ENCODE data around the gene PLEKHH1.
"Not testable (repeated sequence)": the region's sequence is repeated elsewhere in the genome, so short reads cannot be mapped to it uniquely, and the experiment has no call there.

PLEKHH1 gene

DNA sequence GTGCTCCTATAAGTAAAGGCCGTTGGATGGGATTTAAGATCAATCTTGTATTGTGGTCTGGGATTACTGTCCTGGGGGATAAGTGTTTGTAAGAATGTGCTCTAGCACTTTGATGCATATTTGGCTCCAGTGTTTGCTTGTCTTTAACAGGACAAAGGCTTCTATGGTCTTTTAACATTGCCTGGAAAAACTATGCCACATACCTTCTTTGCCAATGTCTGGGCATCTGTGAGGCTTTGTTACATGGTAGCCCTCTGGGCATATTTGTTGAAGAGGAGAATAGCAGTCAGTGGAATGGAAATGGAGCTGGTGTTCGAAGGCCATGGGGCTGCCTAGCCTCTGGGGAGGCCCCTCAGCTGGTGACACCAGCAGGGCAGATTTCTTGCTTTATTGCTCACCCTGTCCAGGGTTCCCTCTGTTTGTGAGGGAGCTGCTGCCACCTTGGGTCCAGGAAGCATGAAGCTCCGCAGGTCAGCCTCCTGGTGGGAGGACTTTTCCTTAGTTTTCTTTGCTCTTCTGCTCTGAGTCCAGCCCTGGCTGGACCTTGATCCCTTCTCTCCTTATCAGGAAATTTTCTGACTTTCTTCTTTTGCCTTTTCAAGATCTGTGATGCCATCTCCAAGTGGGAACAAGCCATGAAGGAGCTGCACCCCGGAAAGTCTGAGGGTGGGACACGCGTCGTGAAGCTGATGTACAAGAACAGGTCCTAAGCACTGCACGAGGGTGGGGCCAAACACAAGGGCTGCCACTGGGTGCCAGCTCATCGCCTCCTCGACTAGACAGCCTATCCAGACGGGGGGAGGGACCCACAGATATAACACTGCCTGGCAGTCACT, 47.5 kb downstream of the PLEKHH1 start:
- H3K27ac Mint-ChIP-seq: no peak overlapping the region
- intact Hi-C loops (cut with micrococcal nuclease): loop anchor here (5.0 kb wide), 1 partner anchor 37 kb away; the partner anchor contains the start of gene ARG2
- no peaks in the 10 kb centered on the region for H3K36me3 Mint-ChIP-seq (ENCODE audit: low read depth)
- no peaks in the 10 kb centered on the region for H3K9me3 Mint-ChIP-seq
- H3K4me3 Mint-ChIP-seq: no peak overlapping the region
- H3K4me1 Mint-ChIP-seq (ENCODE audit: low read depth): peaks cover 29% of the 10 kb centered on the region
- peaks cover 17% of the 10 kb centered on the region for H3K27me3 Mint-ChIP-seq

DNA sequence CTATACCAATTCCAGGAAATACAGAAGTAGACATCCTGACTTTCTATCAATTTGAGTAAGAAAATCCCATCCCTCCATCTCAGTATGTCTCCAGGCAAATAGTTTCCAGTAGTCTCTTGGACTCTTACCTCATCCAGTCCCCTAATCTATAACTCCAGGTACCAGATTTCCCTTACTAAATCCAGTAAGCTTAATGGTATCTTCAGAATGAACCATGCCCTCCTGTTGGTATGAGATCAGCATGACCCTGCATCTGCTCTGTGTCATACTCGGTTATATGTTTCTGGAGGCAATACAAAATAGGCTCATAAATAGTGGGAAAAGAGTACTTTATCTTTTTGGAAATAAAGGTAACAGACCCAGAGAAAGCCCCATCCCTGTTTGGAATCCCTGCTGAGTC, 48.6 kb downstream of the PLEKHH1 start:
- no peaks in the 10 kb centered on the region for H3K9me3 Mint-ChIP-seq
- peaks cover 17% of the 10 kb centered on the region for H3K27me3 Mint-ChIP-seq
- no peak overlapping the region for H3K4me3 Mint-ChIP-seq
- intact Hi-C loops (cut with micrococcal nuclease): loop anchor here (5.0 kb wide), 1 partner anchor 36 kb away; the partner anchor contains the start of gene ARG2
- no peaks in the 10 kb centered on the region for H3K36me3 Mint-ChIP-seq (ENCODE audit: low read depth)
- H3K4me1 Mint-ChIP-seq (ENCODE audit: low read depth): peaks cover 29% of the 10 kb centered on the region
- H3K27ac Mint-ChIP-seq: no peak overlapping the region

DNA sequence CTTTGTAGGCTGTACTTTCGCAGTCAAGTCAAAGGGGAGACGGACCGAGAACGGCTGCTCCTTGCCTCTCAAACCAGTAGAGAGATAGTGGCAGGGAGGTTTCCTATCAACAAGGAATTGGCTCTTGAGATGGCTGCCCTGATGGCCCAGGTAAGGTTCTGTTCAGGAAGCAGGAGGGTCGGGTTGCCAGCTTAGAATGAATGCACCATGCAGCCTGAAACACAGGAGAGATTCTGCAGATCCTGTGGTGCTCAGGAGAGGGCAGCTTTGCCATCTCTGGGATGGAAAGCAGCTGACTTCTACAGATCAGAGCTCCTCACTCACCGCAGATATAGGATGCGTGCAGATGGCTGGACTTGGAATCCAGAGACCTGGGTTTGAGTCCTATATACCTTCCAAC, 49.0 kb downstream of the PLEKHH1 start:
- intact Hi-C loops (cut with micrococcal nuclease): loop anchor here (5.0 kb wide), 1 partner anchor 35 kb away; the partner anchor contains the start of gene ARG2
- H3K27ac Mint-ChIP-seq: no peak overlapping the region

DNA sequence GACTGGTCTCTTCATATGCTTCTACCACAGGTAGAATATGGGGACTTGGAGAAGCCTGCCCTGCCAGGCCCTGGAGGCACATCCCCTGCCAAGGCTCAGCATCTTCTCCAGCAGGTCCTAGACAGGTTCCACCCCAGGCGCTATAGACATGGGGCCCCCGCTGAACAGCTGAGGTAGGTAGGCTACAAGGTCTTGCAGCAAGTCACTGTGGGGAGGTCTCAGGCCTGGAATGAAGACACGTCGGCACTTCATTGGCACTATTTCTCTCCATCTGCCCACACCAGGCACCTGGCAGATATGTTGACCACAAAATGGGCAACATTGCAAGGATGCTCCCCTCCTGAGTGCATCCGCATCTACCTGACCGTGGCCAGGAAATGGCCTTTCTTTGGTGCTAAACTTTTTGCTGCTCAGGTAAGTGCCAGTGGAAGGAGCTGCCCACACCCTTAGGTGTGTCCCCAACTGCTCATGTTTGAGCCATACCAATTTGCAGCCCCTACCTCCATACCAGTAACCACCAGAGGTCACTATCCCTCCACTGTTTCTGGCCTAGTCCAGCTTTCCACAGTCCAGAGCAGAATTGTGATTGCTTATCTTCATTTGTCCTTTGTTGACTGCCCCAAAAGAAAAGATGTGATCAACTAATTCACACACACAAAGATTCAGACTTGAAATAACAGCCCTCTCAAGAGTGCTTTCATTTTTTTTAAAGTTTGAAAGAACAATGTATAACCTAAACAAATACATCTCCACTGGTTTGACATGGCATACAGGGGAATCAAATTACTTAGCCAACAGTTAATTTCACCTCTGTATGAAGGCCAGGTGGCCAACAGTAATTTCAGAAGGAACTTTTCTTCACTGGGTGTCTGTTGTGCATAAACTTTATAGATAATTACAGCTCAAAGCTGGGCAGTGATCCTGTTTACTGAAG, 50.9 kb downstream of the PLEKHH1 start:
- intact Hi-C loops (cut with micrococcal nuclease): loop anchor here (1.0 to 5.0 kb wide), 3 partner anchors 33 to 120 kb away; partner anchors contain the start of gene ARG2
- peaks cover 9% of the 10 kb centered on the region for H3K36me3 Mint-ChIP-seq (ENCODE audit: low read depth)
- no peak overlapping the region for H3K4me3 Mint-ChIP-seq
- H3K9me3 Mint-ChIP-seq: no peaks in the 10 kb centered on the region
- no peak overlapping the region for H3K27ac Mint-ChIP-seq
- H3K27me3 Mint-ChIP-seq: peaks cover 4% of the 10 kb centered on the region
- H3K4me1 Mint-ChIP-seq (ENCODE audit: low read depth): peaks cover 36% of the 10 kb centered on the region

More for the DNA sequence above, 49.0 kb downstream of the PLEKHH1 start:
- H3K36me3 Mint-ChIP-seq (ENCODE audit: low read depth): no peaks in the 10 kb centered on the region
- no peak overlapping the region for H3K4me3 Mint-ChIP-seq
- peaks cover 32% of the 10 kb centered on the region for H3K4me1 Mint-ChIP-seq (ENCODE audit: low read depth)
- peaks cover 17% of the 10 kb centered on the region for H3K27me3 Mint-ChIP-seq
- H3K9me3 Mint-ChIP-seq: no peaks in the 10 kb centered on the region

DNA sequence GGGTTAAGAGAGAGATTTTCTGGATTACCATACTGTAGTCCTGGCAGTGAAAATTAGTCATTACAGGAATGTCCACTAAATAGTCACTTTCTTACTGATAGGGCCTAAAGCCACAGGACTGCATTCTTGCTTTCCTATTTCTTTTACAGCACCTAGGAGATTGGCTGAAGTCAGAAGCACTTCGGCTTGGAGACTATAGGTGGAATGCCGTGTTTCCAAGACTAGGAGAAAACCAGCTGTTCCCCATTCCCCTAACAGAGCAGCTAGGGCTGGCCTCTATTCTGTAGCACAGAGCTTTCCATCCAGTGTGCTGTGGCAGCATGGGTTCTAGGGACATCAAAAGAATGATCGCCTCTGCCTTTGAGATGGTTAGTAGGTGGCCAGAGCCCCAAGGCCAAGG, 51.9 kb downstream of the PLEKHH1 start:
- intact Hi-C loops (cut with micrococcal nuclease): loop anchor here (1.0 to 5.0 kb wide), 3 partner anchors 32 to 119 kb away; partner anchors contain the start of gene ARG2
- H3K4me1 Mint-ChIP-seq (ENCODE audit: low read depth): peaks cover 36% of the 10 kb centered on the region
- H3K27me3 Mint-ChIP-seq: peaks cover 2% of the 10 kb centered on the region
- H3K4me3 Mint-ChIP-seq: no peak overlapping the region
- no peak overlapping the region for H3K27ac Mint-ChIP-seq
- peaks cover 14% of the 10 kb centered on the region for H3K36me3 Mint-ChIP-seq (ENCODE audit: low read depth)
- H3K9me3 Mint-ChIP-seq: no peaks in the 10 kb centered on the region

DNA sequence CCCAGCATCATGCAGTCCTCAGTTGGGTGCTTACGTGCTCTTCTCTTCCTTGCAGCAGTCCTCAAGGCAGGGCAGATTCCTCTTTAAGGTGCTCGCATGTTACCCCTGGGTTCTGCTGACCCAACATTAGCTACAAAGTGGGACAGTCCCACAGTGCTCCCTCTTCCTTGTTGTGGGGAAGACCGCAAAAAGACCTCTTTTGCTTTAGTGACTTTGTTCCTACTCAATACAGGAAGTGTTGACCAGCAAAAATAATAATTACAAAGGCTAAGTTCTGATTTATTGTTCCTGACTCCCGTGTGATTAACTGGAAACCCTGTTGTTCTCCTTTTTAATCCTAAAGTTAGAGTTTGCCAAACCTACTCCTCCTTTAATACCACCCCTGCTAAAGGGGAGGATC, 53.3 kb downstream of the PLEKHH1 start:
- H3K36me3 Mint-ChIP-seq (ENCODE audit: low read depth): peaks cover 23% of the 10 kb centered on the region
- intact Hi-C loops (cut with micrococcal nuclease): no loop called here
- peaks cover 28% of the 10 kb centered on the region for H3K4me1 Mint-ChIP-seq (ENCODE audit: low read depth)
- no peaks in the 10 kb centered on the region for H3K27me3 Mint-ChIP-seq
- no peak overlapping the region for H3K4me3 Mint-ChIP-seq
- H3K27ac Mint-ChIP-seq: peak overlapping the region; percentile 81
- H3K9me3 Mint-ChIP-seq: no peaks in the 10 kb centered on the region

DNA sequence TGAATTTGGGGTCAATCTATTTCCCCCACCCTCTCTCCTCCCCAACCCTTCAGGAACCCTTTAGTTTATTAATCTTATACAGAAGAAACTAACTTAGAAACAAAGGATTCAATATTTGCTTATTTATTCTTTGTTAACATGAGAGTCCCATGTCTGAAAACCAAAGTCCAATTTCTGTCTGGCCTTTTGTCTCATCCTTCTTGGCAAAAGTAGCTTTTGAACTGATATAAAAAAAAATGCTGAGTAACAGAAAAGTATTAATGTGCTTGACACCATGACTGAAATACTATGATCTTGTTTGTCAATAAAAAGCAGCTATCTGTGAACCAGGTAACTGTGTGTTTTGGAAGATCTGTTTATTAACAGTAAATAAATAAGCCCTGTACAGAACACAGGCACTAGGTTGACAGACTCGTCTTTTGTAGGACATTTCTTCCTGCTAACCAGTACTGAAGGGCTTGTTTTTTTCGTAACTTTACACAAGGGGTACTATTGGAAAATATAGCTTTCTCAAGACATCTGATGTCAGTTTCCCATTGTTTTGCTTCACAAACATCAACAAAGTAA, 56.2 kb downstream of the PLEKHH1 start:
- Mint-ChIP-seq H3K9me3 (no peaks in the 10 kb centered on the region), H3K4me1 (ENCODE audit: low read depth) (peaks cover 22% of the 10 kb centered on the region), H3K36me3 (ENCODE audit: low read depth) (peaks cover 52% of the 10 kb centered on the region), H3K27ac (no peak overlapping the region), H3K4me3 (no peak overlapping the region), H3K27me3 (no peaks in the 10 kb centered on the region)
- intact Hi-C loops (cut with micrococcal nuclease): no loop called here

DNA sequence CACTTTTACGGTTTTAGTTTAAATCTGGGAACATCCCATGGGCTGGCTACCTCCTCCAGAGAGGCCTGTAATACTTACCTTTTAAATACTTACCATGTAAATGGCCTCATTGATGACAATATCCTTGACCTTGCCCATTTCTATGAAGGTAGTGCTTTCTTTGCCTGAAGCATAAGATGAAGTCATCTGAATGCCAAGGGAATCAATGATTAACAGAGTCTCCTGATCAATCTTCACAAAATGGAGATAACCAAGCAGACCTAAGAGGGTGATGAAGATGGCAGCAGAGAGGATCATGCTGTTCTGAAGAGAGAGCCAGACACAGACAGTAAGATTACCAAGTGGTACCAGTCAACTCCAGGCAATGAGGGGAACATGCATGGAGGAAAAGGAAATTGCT, 60.6 kb downstream of the PLEKHH1 start:
- H3K36me3 Mint-ChIP-seq (ENCODE audit: low read depth): peaks cover 63% of the 10 kb centered on the region
- not testable (repeated sequence) for H3K9me3 Mint-ChIP-seq

DNA sequence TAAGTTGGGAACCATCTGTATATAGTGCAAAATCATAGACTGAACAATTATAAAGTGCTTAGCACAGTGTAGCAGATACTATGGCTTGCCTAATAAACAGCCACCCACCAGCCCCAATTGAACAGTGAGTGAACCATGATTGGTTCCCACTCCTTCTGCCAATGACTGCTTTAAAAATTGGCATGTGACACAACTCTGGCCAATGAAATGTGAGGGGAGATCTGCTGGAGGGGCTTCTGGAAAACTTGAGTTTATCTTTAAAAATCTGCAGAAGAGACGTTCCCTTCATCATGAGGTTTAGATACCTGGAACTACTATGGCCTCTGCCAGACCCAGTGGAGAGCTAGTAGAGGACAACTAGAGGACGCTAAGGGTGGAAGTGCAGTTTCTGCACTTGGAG, 62.3 kb downstream of the PLEKHH1 start:
- peaks cover 63% of the 10 kb centered on the region for H3K36me3 Mint-ChIP-seq (ENCODE audit: low read depth)
- no peak overlapping the region for H3K27ac Mint-ChIP-seq

More for the DNA sequence above, 60.6 kb downstream of the PLEKHH1 start:
- H3K27me3 Mint-ChIP-seq; H3K27ac Mint-ChIP-seq; H3K4me3 Mint-ChIP-seq; intact Hi-C loops (cut with micrococcal nuclease): not testable (repeated sequence)
- H3K4me1 Mint-ChIP-seq (ENCODE audit: low read depth): peaks cover 11% of the 10 kb centered on the region

DNA sequence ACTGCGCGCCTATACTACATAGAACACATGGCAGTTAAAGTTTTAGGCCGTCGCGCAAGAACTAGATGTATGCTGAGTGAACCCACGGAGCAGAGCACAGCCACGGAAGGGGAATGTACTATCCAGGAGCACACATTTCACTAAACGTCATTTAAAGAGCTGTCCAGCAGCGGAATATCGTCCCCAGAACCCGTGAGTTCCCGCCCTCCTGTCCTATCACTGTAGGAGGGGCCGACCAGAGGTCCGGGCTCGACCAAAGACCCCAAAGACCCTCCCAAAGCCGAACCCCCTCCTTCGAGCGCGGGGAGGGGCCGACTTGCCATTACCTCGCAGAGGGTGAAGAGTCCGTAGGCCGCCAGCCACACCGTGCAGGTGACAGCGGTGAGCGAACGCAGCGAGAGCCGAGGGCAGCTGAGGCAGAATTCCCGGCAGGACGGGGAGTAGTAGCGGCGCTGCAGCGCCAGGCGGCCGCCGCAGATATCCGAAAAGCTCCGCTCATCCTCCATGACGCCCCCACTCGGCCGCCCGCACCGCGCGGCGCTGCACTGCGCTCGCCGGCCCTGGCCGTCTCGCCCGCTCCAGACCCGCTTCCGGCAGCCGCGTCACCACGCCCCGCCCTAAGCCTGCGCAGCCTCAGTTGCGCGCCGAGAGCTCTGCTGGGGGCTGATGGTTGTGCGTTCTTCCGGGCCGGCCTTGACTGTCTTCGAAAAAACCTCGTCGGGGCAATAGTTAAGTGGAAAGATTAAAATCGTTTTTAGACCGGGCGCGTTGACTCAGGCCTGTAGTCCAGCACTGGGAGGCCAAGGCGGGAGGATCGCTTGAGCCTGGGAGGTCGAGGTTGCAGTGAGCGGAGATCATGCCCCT, 66.8 kb downstream of the PLEKHH1 start, which contains the start of gene PIGH:
Gene PIGH, minus strand, starts transcription at position 571 of the 864 bp plus-strand sequence. Its CDS starts 65 bp downstream, at position 506.
- Mint-ChIP-seq H3K4me1 (ENCODE audit: low read depth) (peaks cover 21% of the 10 kb centered on the region), H3K27ac (peak within 1 kb of the TSS; percentile 94), H3K36me3 (ENCODE audit: low read depth) (peaks cover 27% of the 10 kb centered on the region), H3K9me3 (no peaks in the 10 kb centered on the region), H3K4me3 (peak within 1 kb of the TSS; percentile 91), H3K27me3 (peaks cover 4% of the 10 kb centered on the region)
- intact Hi-C loops (cut with micrococcal nuclease): loop anchor here (1.0 kb wide), 1 partner anchor 74 kb away; the partner anchor contains the start of gene VTI1B

More for the DNA sequence above, 62.3 kb downstream of the PLEKHH1 start:
- Mint-ChIP-seq H3K9me3 (no peaks in the 10 kb centered on the region), H3K27me3 (no peaks in the 10 kb centered on the region), H3K4me3 (no peak overlapping the region), H3K4me1 (ENCODE audit: low read depth) (peaks cover 21% of the 10 kb centered on the region)
- intact Hi-C loops (cut with micrococcal nuclease): no loop called here

DNA sequence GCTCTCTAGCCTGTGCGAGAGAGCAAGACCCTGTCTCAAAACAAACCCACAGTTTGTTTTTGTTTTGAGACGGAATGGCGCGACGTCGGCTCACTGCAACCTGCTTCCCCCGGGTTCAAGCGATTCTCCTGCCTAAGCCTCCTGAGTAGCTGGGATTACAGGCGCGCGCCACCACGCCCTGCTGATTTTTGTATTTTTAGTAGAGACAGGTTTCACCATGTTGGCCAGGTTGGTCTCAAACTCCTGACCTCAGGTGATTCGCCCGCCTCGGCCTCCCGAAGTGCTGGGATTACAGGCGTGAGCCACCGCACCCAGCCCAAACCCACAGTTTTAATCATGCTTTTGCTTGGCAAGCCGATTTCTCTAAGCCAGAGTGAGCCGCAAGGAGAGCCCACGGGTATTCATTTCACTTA, 67.5 kb downstream of the PLEKHH1 start:
- H3K4me1 Mint-ChIP-seq (ENCODE audit: low read depth): peaks cover 21% of the 10 kb centered on the region
- not testable (repeated sequence) for H3K9me3 Mint-ChIP-seq, H3K27me3 Mint-ChIP-seq
- H3K27ac Mint-ChIP-seq: peak overlapping the region; percentile 94
- peak overlapping the region; percentile 91 for H3K4me3 Mint-ChIP-seq
- intact Hi-C loops (cut with micrococcal nuclease): loop anchor here (1.0 kb wide), 1 partner anchor 74 kb away; the partner anchor contains the start of gene VTI1B
- peaks cover 22% of the 10 kb centered on the region for H3K36me3 Mint-ChIP-seq (ENCODE audit: low read depth)

DNA sequence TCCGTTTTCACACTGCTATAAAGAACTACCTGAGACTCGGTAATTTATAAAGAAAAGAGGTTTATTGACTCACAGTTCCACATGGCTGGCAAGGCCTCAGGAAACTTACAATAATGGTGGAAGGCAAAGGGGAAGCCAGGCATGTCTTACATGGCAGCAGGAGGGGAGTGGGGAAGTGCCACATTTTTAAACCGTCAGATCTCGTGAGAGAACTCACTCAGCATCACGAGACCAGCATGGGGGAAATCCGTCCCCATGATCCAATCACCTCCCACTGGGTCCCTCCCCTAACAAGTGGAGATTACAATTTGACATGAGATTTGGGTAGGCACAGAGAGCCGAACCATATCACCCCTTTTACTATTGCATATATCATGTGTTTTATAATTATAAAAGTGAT, 69.0 kb downstream of the PLEKHH1 start:
- intact Hi-C loops (cut with micrococcal nuclease): no loop called here
- no peak overlapping the region for H3K4me3 Mint-ChIP-seq
- H3K9me3 Mint-ChIP-seq: no peaks in the 10 kb centered on the region
- peaks cover 4% of the 10 kb centered on the region for H3K27me3 Mint-ChIP-seq
- peak overlapping the region; percentile 94 for H3K27ac Mint-ChIP-seq
- peaks cover 21% of the 10 kb centered on the region for H3K4me1 Mint-ChIP-seq (ENCODE audit: low read depth)
- H3K36me3 Mint-ChIP-seq (ENCODE audit: low read depth): peaks cover 17% of the 10 kb centered on the region

Data from dendritic cell treated with granulocyte-macrophage colony-stimulating factor and Interleukin-4, amounts not matched to agents 40 ng/mL and 50 ng/mL, for 4 days (primary cell).